Hepatocyte (in vitro differentiated cells): ENCODE measurements around the gene GPR65.

ENCODE experiments used
- EZH2 ChIP-seq: fragments of 200-600 bp; sonication (generic); IDR thresholded peaks from 2 replicates; pipeline ENCODE4 v1.6.1; 2016; ENCODE audit warnings: antibody characterized with exemption, mild to moderate bottlenecking, borderline replicate concordance
- TF ChIP-seq, protein P1 (sequence below): fragments of 200-600 bp; sonication (generic); IDR thresholded peaks from 2 replicates; pipeline ENCODE4 v1.5.1; 2016; ENCODE audit warnings: antibody characterized with exemption, mild to moderate bottlenecking; ENCODE audit not compliant: poor library complexity

DNA sequence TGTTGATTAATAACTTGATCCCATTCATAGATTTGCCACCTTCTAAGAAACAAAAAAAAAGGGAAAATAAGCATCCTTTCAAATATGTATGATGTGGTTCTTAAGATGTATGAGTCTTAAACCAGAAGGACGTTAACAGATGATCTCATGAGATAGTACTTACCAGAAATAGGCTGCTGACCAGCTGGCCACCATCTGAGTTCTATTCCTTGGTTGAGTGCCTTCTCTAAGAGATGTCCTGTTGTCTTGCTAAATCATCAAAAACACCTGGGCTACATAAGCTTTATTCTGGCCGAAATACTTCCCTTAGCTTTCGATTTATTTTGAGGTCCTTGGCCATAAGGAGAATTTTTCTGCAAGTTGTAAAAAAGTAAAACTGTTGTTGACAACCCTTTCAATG lies 55.6 kb downstream of the GPR65 start:
- TF ChIP-seq, protein P1, sequence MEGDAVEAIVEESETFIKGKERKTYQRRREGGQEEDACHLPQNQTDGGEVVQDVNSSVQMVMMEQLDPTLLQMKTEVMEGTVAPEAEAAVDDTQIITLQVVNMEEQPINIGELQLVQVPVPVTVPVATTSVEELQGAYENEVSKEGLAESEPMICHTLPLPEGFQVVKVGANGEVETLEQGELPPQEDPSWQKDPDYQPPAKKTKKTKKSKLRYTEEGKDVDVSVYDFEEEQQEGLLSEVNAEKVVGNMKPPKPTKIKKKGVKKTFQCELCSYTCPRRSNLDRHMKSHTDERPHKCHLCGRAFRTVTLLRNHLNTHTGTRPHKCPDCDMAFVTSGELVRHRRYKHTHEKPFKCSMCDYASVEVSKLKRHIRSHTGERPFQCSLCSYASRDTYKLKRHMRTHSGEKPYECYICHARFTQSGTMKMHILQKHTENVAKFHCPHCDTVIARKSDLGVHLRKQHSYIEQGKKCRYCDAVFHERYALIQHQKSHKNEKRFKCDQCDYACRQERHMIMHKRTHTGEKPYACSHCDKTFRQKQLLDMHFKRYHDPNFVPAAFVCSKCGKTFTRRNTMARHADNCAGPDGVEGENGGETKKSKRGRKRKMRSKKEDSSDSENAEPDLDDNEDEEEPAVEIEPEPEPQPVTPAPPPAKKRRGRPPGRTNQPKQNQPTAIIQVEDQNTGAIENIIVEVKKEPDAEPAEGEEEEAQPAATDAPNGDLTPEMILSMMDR, result no peak
- TF ChIP-seq EZH2, result no peak
